Measurements from ENCODE around the gene ARL15. TPM values are rescaled to one million over a fixed set of nuclear protein-coding genes. Genes with fewer than 3 reads are reported as not detected.

Gene ARL15
- total and polyA plus RNA-seq, 9 of the 15 experiments (the other 6 are each of a cell fraction or from before 2014, with no cell fraction given), result 18.5 to 80.4 (median 57.0) TPM

DNA sequence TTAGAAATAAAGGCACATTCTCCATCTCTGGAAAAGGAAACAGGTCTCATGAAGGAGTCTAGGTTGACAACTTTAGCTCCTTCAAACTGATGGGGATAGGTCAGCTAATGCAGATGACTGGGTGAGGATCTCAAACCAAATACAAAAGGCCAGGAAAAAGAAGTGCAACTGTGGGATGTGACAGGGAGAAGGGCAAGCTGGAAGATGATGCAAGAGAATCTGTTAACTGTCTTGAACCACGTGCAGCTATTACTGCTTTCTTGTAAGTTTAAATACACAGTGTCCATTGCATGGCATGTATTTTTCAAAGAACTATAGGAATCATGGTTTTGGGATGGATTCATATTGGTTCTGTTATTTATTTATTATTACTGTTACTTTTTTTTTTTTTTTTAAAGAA lies 418.1 kb downstream of the ARL15 start (continued):
- TF ChIP-seq, protein P1, sequence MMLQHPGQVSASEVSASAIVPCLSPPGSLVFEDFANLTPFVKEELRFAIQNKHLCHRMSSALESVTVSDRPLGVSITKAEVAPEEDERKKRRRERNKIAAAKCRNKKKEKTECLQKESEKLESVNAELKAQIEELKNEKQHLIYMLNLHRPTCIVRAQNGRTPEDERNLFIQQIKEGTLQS (IDR thresholded peaks at IDR 0.05), result peak; percentile 67
- TF ChIP-seq, protein P1 (CRISPR knock-in tag; conservative IDR thresholded peaks at IDR 0.05), result no peak
- 0 out of 2 replicates have a peak, but pooled peaks have one; percentile 25 for TF ChIP-seq MYC (IDR thresholded peaks at IDR 0.05; ENCODE audit: low read depth, low read length)
- TF ChIP-seq MYC (CRISPR knock-in tag; IDR thresholded peaks at IDR 0.05; ENCODE audit: borderline replicate concordance, low read depth), result no peak

DNA sequence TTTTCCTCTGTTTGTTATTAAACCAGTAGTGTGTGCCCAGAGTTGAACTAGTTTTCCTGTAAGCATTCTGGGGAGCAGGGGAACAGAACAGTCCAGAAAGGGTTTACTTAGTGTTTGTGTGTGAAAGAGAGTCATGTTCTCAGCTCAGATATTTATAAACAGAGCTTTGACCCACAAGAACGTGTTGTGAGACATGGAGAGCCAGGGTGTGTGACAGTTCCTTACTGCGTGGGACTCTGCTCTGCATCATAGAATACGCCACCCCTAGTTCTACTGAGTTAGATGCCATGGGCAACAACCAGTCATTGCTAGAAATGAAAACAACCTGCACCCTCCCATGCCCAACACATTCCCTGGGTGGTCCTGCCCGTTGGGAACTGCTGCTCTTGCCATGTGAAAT lies 419.2 kb downstream of the ARL15 start:
- CTCF ChIA-PET (ENCODE audit: low intra/inter-chr PET ratio), result no interaction called here
- 59% methylated on average over 4 of the region's 4 CpGs for WGBS (ENCODE audit: insufficient coverage, low coverage, missing lambda C conversion rate)
- TF ChIP-seq SLC30A9 (CRISPR knock-in tag; IDR thresholded peaks at IDR 0.05) (no peak), CBX8 (IDR thresholded peaks at IDR 0.05; ENCODE audit: borderline replicate concordance, extremely low read depth, low read depth, low read length, poor library complexity, severe bottlenecking) (no peak), KDM4B (IDR thresholded peaks at IDR 0.05; ENCODE audit: borderline replicate concordance in 2 of 2, low read depth in 1 of 2) (no peak), RBM15 (IDR thresholded peaks at IDR 0.05; ENCODE audit: insufficient read depth, low read length) (no peak), RBFOX2 (IDR thresholded peaks at IDR 0.05; ENCODE audit: low read depth, low read length) (no peak), NCOA6 (IDR thresholded peaks at IDR 0.05) (no peak), CEBPG (CRISPR knock-in tag; IDR thresholded peaks at IDR 0.05) (no peak), CEBPG (tag; conservative IDR thresholded peaks at IDR 0.05 in 1 of 2, IDR thresholded peaks at IDR 0.05 in 1 of 2) (no peak), MCM3 (IDR thresholded peaks at IDR 0.05) (no peak)
- TF ChIP-seq, protein P2, sequence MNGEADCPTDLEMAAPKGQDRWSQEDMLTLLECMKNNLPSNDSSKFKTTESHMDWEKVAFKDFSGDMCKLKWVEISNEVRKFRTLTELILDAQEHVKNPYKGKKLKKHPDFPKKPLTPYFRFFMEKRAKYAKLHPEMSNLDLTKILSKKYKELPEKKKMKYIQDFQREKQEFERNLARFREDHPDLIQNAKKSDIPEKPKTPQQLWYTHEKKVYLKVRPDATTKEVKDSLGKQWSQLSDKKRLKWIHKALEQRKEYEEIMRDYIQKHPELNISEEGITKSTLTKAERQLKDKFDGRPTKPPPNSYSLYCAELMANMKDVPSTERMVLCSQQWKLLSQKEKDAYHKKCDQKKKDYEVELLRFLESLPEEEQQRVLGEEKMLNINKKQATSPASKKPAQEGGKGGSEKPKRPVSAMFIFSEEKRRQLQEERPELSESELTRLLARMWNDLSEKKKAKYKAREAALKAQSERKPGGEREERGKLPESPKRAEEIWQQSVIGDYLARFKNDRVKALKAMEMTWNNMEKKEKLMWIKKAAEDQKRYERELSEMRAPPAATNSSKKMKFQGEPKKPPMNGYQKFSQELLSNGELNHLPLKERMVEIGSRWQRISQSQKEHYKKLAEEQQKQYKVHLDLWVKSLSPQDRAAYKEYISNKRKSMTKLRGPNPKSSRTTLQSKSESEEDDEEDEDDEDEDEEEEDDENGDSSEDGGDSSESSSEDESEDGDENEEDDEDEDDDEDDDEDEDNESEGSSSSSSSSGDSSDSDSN (IDR thresholded peaks at IDR 0.05; ENCODE audit: borderline replicate concordance in 1 of 2, low read depth in 2 of 2, low read length in 2 of 2), result no peak
- TF ChIP-seq, protein P3, sequence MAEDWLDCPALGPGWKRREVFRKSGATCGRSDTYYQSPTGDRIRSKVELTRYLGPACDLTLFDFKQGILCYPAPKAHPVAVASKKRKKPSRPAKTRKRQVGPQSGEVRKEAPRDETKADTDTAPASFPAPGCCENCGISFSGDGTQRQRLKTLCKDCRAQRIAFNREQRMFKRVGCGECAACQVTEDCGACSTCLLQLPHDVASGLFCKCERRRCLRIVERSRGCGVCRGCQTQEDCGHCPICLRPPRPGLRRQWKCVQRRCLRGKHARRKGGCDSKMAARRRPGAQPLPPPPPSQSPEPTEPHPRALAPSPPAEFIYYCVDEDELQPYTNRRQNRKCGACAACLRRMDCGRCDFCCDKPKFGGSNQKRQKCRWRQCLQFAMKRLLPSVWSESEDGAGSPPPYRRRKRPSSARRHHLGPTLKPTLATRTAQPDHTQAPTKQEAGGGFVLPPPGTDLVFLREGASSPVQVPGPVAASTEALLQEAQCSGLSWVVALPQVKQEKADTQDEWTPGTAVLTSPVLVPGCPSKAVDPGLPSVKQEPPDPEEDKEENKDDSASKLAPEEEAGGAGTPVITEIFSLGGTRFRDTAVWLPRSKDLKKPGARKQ (CRISPR knock-in tag; IDR thresholded peaks at IDR 0.05), result no peak
- TF ChIP-seq, protein P4, sequence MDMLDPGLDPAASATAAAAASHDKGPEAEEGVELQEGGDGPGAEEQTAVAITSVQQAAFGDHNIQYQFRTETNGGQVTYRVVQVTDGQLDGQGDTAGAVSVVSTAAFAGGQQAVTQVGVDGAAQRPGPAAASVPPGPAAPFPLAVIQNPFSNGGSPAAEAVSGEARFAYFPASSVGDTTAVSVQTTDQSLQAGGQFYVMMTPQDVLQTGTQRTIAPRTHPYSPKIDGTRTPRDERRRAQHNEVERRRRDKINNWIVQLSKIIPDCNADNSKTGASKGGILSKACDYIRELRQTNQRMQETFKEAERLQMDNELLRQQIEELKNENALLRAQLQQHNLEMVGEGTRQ (CRISPR knock-in tag; IDR thresholded peaks at IDR 0.05), result no peak

More for the DNA sequence above, 419.2 kb downstream of the ARL15 start:
- in situ Hi-C loops (cut with MboI), result no loop called here
- Histone ChIP-seq H3K27ac (ENCODE audit: extremely low read depth, low read depth, low read length) (no peak overlapping the region), H3K9me1 (ENCODE audit: control insufficient read depth, insufficient read depth, low read length) (no peaks in the 10 kb centered on the region), H3K36me3 (ENCODE audit: control insufficient read depth, insufficient read depth, low read length) (peaks cover 6% of the 10 kb centered on the region), H3K9me3 (replicated peaks; ENCODE audit: control insufficient read depth, insufficient read depth, low read depth, low read length) (no peaks in the 10 kb centered on the region), H3K4me2 (ENCODE audit: insufficient read depth, low read length) (no peak overlapping the region), H3K79me2 (ENCODE audit: control insufficient read depth, insufficient read depth, low read length) (no peaks in the 10 kb centered on the region), H4K20me1 (replicated peaks; ENCODE audit: control insufficient read depth, insufficient read depth, low read length) (no peaks in the 10 kb centered on the region), H3K27me3 (ENCODE audit: control insufficient read depth in 2 of 2, insufficient read depth in 2 of 2, low read length in 2 of 2) (no peaks in the 10 kb centered on the region), H3K4me1 (replicated peaks in 1 of 2; ENCODE audit: control insufficient read depth in 2 of 2, insufficient read depth in 2 of 2, low read length in 2 of 2) (no peaks in the 10 kb centered on the region), H3K9ac (ENCODE audit: insufficient read depth in 1 of 2, low read depth in 2 of 2, low read length in 2 of 2) (no peak overlapping the region), H3K4me3 (no peak overlapping the region), H2AFZ (ENCODE audit: low read depth, low read length) (no peak overlapping the region)
- intact Hi-C loops (cut with micrococcal nuclease), result no loop called here
- no TSS peak for BruUV-seq (replicated peaks)
- ATAC-seq (no peak), FAIRE-seq (no peak), DNase-seq (ENCODE audit: extremely low read depth in 1 of 4, low spot score in 3 of 4) (no peak)
- POLR2A ChIA-PET, result interaction anchor here (0.5 kb wide), 1 partner anchor 414 kb away, joined by 3 read pairs; no protein-coding TSS in a partner anchor

Data from K562 (cell line).